HEK293 (cell line): Measurements from ENCODE around the gene GNB2.

Experiments used
- TCF7L2 ChIP-seq: IDR thresholded peaks from 2 replicates; pipeline ENCODE4 v1.6.1; 2011; ENCODE audit warnings: low read depth, mild to moderate bottlenecking, inconsistent platforms, low read length, moderate library complexity, borderline replicate concordance
- ZBTB1 ChIP-seq: fragments of 450-650 bp; formaldehyde crosslinking; IDR thresholded peaks from 2 replicates; pipeline ENCODE4 v1.5.1; 2016; ENCODE audit warnings: missing biosample characterization, missing genetic modification characterization
- ZNF423 ChIP-seq: fragments of 450-650 bp; formaldehyde crosslinking; IDR thresholded peaks from 2 replicates; pipeline ENCODE4 v1.5.1; 2016; ENCODE audit warnings: missing biosample characterization, missing genetic modification characterization
- ZNF747 ChIP-seq: fragments of 450-650 bp; formaldehyde crosslinking; IDR thresholded peaks from 2 replicates; pipeline ENCODE4 v1.5.1; 2016; ENCODE audit warnings: missing biosample characterization, missing genetic modification characterization
- TF ChIP-seq, protein P1 (sequence below): fragments of 450-650 bp; formaldehyde crosslinking; IDR thresholded peaks from 2 replicates; pipeline ENCODE4 v1.5.1; 2016; ENCODE audit warnings: missing biosample characterization, missing genetic modification characterization

DNA sequence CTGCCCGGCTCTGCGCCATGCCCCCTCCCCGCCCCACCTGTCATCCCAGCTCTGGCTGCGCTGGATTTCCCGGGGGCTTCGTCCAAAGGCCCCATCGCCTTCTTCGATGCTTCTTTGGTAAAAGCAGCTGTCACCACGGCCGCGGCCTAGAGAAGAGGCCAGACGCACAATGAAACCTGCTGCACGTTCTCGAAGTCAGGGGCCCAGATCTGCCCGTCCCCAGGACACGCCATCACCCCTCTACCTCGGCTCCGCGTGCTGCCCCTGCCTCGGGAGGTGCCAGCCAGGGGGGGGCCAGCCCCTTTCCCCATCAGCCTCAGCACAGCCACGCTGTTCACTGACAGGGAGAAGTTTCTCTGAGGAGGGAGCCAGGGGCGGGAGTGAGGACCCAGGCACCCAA lies 13.7 kb downstream of the GNB2 start:
- TF ChIP-seq ZNF423 (tag by site-specific recombination) (no peak), ZNF747 (no peak), ZBTB1 (tag by site-specific recombination) (no peak), TCF7L2 (no peak)
- TF ChIP-seq, protein P1, sequence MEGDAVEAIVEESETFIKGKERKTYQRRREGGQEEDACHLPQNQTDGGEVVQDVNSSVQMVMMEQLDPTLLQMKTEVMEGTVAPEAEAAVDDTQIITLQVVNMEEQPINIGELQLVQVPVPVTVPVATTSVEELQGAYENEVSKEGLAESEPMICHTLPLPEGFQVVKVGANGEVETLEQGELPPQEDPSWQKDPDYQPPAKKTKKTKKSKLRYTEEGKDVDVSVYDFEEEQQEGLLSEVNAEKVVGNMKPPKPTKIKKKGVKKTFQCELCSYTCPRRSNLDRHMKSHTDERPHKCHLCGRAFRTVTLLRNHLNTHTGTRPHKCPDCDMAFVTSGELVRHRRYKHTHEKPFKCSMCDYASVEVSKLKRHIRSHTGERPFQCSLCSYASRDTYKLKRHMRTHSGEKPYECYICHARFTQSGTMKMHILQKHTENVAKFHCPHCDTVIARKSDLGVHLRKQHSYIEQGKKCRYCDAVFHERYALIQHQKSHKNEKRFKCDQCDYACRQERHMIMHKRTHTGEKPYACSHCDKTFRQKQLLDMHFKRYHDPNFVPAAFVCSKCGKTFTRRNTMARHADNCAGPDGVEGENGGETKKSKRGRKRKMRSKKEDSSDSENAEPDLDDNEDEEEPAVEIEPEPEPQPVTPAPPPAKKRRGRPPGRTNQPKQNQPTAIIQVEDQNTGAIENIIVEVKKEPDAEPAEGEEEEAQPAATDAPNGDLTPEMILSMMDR (tag by site-specific recombination): no peak
